C4-2B (cell line): ENCODE measurements around the gene PRTFDC1.

Experiments used
- H3K27ac ChIP-seq: fragments of 450-650 bp; 2 replicates; pipeline ENCODE4 v1.5.1; 2017
- CTCF ChIP-seq: fragments of 450-650 bp; conservative IDR thresholded peaks from 2 replicates; pipeline ENCODE4 v1.5.1; 2017; ENCODE audit warnings: mild to moderate bottlenecking
- ZFX ChIP-seq: fragments of 450-650 bp; IDR thresholded peaks from 2 replicates; pipeline ENCODE4 v1.6.1; 2017

PRTFDC1 gene

DNA sequence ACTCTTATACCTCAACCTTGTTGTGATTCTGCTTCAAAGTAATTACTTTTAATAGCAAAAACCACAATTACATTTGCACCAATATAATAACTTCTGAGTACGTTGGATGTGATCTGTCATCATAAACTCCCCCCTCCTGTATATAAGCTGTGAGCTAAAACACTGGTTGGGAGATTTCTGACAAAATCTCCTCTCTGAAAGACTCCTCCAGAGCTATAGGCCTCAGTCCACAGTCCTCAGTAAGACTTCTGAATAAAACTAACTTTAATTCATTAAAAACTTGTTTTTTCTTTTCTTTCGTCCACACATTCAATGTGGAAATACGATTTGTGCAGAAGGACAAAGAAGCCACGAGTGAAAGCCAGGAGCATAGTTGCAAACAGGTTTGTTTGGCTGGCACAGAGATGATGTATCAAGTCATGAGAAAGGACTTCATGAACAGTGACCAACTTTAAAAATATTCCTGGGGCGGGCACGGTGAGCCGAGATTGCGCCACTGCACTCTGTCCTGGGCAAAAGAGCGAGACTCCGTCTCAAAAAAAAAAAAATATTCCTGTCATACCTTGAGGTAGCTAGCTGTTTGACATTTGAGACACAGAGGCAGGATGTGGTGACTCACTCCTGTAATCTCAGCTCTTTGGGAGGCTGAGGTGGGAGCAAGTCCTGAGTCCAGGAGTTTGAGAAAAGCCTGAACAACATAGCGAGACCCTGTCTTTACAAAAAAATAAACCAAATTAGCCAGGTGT is 137.7 kb downstream of the PRTFDC1 start:
- no peak for TF ChIP-seq CTCF
- no peak for TF ChIP-seq ZFX
- no peak overlapping the region for H3K27ac ChIP-seq

DNA sequence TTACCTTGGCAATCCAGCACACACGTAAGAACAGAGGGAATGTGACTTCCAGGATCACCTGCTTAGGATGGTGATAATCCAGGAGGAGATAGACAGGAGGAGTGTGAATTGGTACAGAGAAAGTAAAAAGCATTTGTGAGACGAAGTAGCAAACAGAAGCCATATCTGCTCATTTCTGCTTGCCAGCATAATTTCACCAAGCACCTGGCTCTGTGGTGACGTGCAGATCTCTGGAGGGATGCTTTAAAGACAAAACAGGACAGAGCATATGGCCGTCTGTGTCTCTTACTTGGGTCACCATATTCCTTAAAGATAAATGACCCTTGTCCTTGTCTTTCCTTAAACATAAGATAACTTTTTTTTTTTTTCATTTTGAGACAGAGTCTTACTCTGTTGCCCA is 138.6 kb downstream of the PRTFDC1 start:
- TF ChIP-seq CTCF (no peak), ZFX (no peak)
- no peak overlapping the region for H3K27ac ChIP-seq

GRCh38 chr10:24806262-24806661 is 146.1 kb downstream of the PRTFDC1 start:
- no peak for TF ChIP-seq CTCF
- no peak for TF ChIP-seq ZFX
- H3K27ac ChIP-seq = no peak overlapping the region

DNA sequence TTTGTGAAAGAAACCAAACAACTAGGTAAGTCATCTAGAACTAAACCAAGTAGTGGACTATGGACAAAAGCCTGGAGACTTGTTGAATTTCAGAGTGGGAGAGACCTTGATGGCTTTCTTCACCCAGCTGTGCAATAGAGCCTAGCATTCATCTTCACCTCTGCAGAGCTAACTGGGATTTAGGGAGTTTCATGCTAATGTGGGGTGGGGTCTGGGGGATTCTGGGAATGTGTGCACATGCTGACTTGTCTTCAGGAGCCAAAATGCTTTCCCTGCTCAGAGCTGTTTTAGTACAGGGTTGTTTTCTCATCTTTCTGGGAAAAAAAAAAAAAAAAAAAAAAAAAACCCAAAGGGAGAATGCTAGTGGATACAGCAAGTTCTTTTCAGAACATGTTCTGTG is 147.4 kb downstream of the PRTFDC1 start:
- TF ChIP-seq CTCF (no peak), ZFX (no peak)
- H3K27ac ChIP-seq = no peak overlapping the region

GRCh38 chr10:24804392-24804791 is 148.0 kb downstream of the PRTFDC1 start:
- TF ChIP-seq ZFX (no peak), CTCF (no peak)
- no peak overlapping the region for H3K27ac ChIP-seq

DNA sequence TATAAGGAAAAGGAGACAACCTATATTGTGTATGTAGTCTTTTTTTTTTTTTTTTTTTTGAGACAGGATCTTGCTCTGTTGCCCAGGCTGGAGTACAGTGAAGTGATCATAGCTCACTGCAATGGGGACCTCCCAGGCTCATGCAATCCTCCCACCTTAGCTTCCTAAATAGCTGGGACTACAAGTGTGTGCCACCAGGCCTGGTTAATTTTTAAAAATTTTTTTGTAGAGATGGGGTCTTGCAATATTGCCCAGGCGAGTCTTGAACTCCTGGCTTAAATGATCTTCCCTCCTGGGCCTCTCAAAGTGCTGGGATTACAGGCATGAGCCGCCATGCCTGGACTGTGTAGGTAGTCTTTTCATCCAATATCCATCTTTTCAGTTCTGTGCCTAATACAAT is 150.0 kb downstream of the PRTFDC1 start:
- H3K27ac ChIP-seq = no peak overlapping the region
- TF ChIP-seq CTCF = no peak
- TF ChIP-seq ZFX = no peak

- no peak for TF ChIP-seq ZFX
- no peak for TF ChIP-seq CTCF
- no peak overlapping the region for H3K27ac ChIP-seq
These were observed 151.5 kb downstream of the PRTFDC1 start for GRCh38 chr10:24800861-24801260.
